Testis (tissue), 2 donors: ENCODE data around the gene HMCN2.
"Not testable (repeated sequence)": the region's sequence is repeated elsewhere in the genome, so short reads cannot be mapped to it uniquely, and the experiment has no call there.

Experiments used
- CTCF ChIP-seq, 3 experiments: fragments of 450-650 bp in 2 of 3; fragments of 200-600 bp in 1 of 3; sonication (generic) in 1 of 3; IDR thresholded peaks; one replicate each; pipeline ENCODE4 v1.5.1; 2016 to 2019; ENCODE audit warnings: antibody characterized with exemption in 3 of 3, mild to moderate bottlenecking in 2 of 3, moderate library complexity in 1 of 3
- POLR2A ChIP-seq: fragments of 450-650 bp; IDR thresholded peaks from one replicate; pipeline ENCODE4 v1.6.1; 2017; ENCODE audit warnings: antibody characterized with exemption, mild to moderate bottlenecking, moderate library complexity

DNA sequence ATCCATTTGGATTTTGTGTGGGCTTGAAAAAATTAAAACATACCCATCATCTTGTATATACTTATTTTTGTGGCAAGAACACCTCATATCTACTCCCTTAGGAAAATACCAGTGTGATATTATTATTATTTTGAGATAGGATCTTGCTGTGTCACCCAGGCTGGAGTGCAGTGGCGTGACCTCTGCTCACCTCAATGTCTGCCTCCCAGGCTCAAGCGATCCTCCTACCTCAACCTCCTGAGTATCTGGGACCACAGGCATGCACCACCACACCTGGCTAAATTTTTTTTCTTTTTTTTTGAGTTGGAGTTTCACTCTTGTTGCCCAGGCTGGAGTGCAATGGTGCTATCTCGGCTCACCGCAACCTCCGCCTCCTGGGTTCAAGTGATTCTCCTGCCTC is 169.1 kb downstream of the HMCN2 start:
- TF ChIP-seq POLR2A; CTCF (IDR thresholded peaks at IDR 0.05): not testable (repeated sequence)
